Liver (tissue), 9 donors: Measurements from ENCODE around the gene FAM83G. TPM values are rescaled to one million over a fixed set of nuclear protein-coding genes. Genes with fewer than 3 reads are reported as not detected.

Source experiments
- DNase-seq: peaks from one replicate; pipeline ENCODE4 v3.0.0-alpha.2; 2017; ENCODE audit warnings: low spot score
- H3K27ac ChIP-seq, 2 donors: one replicate each; pipeline ENCODE4 v1.7.0; 2013; ENCODE audit warnings: inconsistent platforms in 2 of 2, low read length in 2 of 2, control low read depth in 1 of 2, low read depth in 1 of 2, mild to moderate bottlenecking in 1 of 2
- H3K27me3 ChIP-seq, 4 donors: one replicate each; pipeline versions ENCODE4 v1.6.1 to v1.7.0; 2013; ENCODE audit warnings: low read length in 3 of 4, inconsistent platforms in 1 of 4, mild to moderate bottlenecking in 1 of 4, moderate library complexity in 1 of 4; ENCODE audit not compliant: control insufficient read depth in 4 of 4, insufficient read depth in 4 of 4
- H3K36me3 ChIP-seq, 4 donors: one replicate each; pipeline versions ENCODE4 v1.6.1 to v1.7.0; 2013; ENCODE audit warnings: low read length in 3 of 4, mild to moderate bottlenecking in 3 of 4, low read depth in 1 of 4, moderate library complexity in 1 of 4; ENCODE audit not compliant: control insufficient read depth in 4 of 4, insufficient read depth in 3 of 4
- H3K4me1 ChIP-seq, 4 donors: one replicate each; pipeline versions ENCODE4 v1.6.1 to v1.7.0; 2013; ENCODE audit warnings: low read length in 3 of 4, mild to moderate bottlenecking in 3 of 4, moderate library complexity in 1 of 4; ENCODE audit not compliant: control insufficient read depth in 4 of 4, insufficient read depth in 4 of 4
- H3K4me3 ChIP-seq, 3 donors: one replicate each; pipeline versions ENCODE4 v1.6.1 to v1.7.0; 2013; ENCODE audit warnings: low read length in 3 of 3, control low read depth in 1 of 3, low read depth in 1 of 3, mild to moderate bottlenecking in 1 of 3
- H3K9ac ChIP-seq, 2 donors: one replicate each; pipeline ENCODE4 v1.7.0; 2013; ENCODE audit warnings: low read length in 2 of 2, mild to moderate bottlenecking in 2 of 2, moderate library complexity in 2 of 2, control low read depth in 1 of 2, low read depth in 1 of 2
- H3K9me3 ChIP-seq, 4 donors: one replicate each; pipeline versions ENCODE4 v1.6.1 to v1.7.0; 2013; ENCODE audit warnings: low read length in 3 of 4; ENCODE audit not compliant: control insufficient read depth in 4 of 4
- ATF3 ChIP-seq: IDR thresholded peaks from 2 replicates; pipeline ENCODE4 v1.6.1; 2016; ENCODE audit warnings: antibody characterized with exemption
- EGR1 ChIP-seq, 2 donors: IDR thresholded peaks; 2 replicates each; pipeline ENCODE4 v1.6.1; 2016 to 2018; ENCODE audit warnings: antibody characterized with exemption in 2 of 2, low read depth in 2 of 2
- FOXA1 ChIP-seq: IDR thresholded peaks from 2 replicates; pipeline ENCODE4 v1.6.1; 2016; ENCODE audit warnings: antibody characterized with exemption
- FOXA2 ChIP-seq: IDR thresholded peaks from 2 replicates; pipeline ENCODE4 v1.6.1; 2016; ENCODE audit warnings: antibody characterized with exemption
- GABPA ChIP-seq, 2 donors: IDR thresholded peaks in 1 of 2; conservative IDR thresholded peaks in 1 of 2; 2 replicates each; pipeline ENCODE4 v1.6.1; 2016; ENCODE audit warnings: antibody characterized with exemption in 2 of 2, mild to moderate bottlenecking in 1 of 2, moderate library complexity in 1 of 2
- HNF4A ChIP-seq, 2 donors: conservative IDR thresholded peaks; 2 replicates each; pipeline ENCODE4 v1.6.1; 2016; ENCODE audit warnings: antibody characterized with exemption in 2 of 2, mild to moderate bottlenecking in 2 of 2
- HNF4G ChIP-seq: IDR thresholded peaks from 2 replicates; pipeline ENCODE4 v1.6.1; 2016; ENCODE audit warnings: antibody characterized with exemption
- JUND ChIP-seq, 2 donors: IDR thresholded peaks; 2 replicates each; pipeline ENCODE4 v1.6.1; 2016; ENCODE audit warnings: antibody characterized with exemption in 2 of 2
- MAX ChIP-seq: IDR thresholded peaks from 2 replicates; pipeline ENCODE4 v1.6.1; 2016; ENCODE audit warnings: antibody characterized with exemption
- NR2F2 ChIP-seq: IDR thresholded peaks from 2 replicates; pipeline ENCODE4 v1.6.1; 2016; ENCODE audit warnings: antibody characterized with exemption
- RAD21 ChIP-seq, 2 donors: IDR thresholded peaks; 2 replicates each; pipeline ENCODE4 v1.6.1; 2016; ENCODE audit warnings: antibody characterized with exemption in 2 of 2, mild to moderate bottlenecking in 2 of 2
- RXRA ChIP-seq, 2 donors: IDR thresholded peaks; 2 replicates each; pipeline ENCODE4 v1.6.1; 2017 to 2018; ENCODE audit warnings: antibody characterized with exemption in 2 of 2, mild to moderate bottlenecking in 1 of 2
- SP1 ChIP-seq: IDR thresholded peaks from 2 replicates; pipeline ENCODE4 v1.6.1; 2018; ENCODE audit warnings: antibody characterized with exemption, mild to moderate bottlenecking
- TAF1 ChIP-seq: conservative IDR thresholded peaks from 2 replicates; pipeline ENCODE4 v1.6.1; 2016; ENCODE audit warnings: antibody characterized with exemption, mild to moderate bottlenecking
- WGBS: extraction: QIAGEN DNeasy Blood & Tissue Kit; methylation state at CpG from one replicate; pipeline ENCODE4 v1.1.7; 2013; 5-methylcytosine and 5-hydroxymethylcytosine counted together
- polyA plus RNA-seq, 2 donors: library from polyadenylated mRNA; stranded (reverse) in 1 of 2; unstranded in 1 of 2; fragments of 200-250 nt in 1 of 2; fragments of >200 nt in 1 of 2; fragmentation: Nextera tagmentation in 1 of 2; extraction: Ambion mirVana in 1 of 2; gene quantifications; one replicate each; pipeline versions ENCODE4 v1.2.1 to v1.2.3, GENCODE V29; 2013 to 2015
- total RNA-seq, 2 donors: library from RNA; depleted of rRNA; stranded (reverse); fragments of >200 nt; gene quantifications; one replicate each; pipeline ENCODE4 v1.2.3, GENCODE V29; 2014
- TF ChIP-seq, protein P1 (sequence below): fragments of 150-350 bp; IDR thresholded peaks from 2 replicates; pipeline ENCODE4 v1.5.1; 2017; ENCODE audit warnings: improper control_type of control experiment, low read depth, low read length; ENCODE audit not compliant: missing input control
- TF ChIP-seq, protein P2 (sequence below): IDR thresholded peaks from 2 replicates; pipeline ENCODE4 v1.6.1; 2016; ENCODE audit warnings: antibody characterized with exemption, mild to moderate bottlenecking
- TF ChIP-seq, protein P3 (sequence below): IDR thresholded peaks from 2 replicates; pipeline ENCODE4 v1.6.1; 2016; ENCODE audit warnings: antibody characterized with exemption
- donor health status: healthy.
- donor health status: healthy.
- donor health status: healthy.
- donor health status: healthy.
- donor health status: healthy.

Gene FAM83G
- total and polyA plus RNA-seq, 4 donors = 5.2 to 25.0 (median 11.5) TPM

- H3K27me3 ChIP-seq = no peaks in the 10 kb centered on the region
- no peak overlapping the region for H3K4me3 ChIP-seq
- TF ChIP-seq SP1 (no peak), HNF4A (conservative IDR thresholded peaks at IDR 0.05) (no peak), MAX (no peak), GABPA (IDR thresholded peaks at IDR 0.05 in 1 of 2, conservative IDR thresholded peaks at IDR 0.05 in 1 of 2) (no peak), RXRA (IDR thresholded peaks at IDR 0.05) (no peak), FOXA1 (no peak), EGR1 (IDR thresholded peaks at IDR 0.05; ENCODE audit: low read depth in 2 of 2) (no peak), JUND (IDR thresholded peaks at IDR 0.05) (no peak), FOXA2 (no peak), RAD21 (IDR thresholded peaks at IDR 0.05) (no peak), NR2F2 (no peak), HNF4G (no peak)
- TF ChIP-seq, protein P1, sequence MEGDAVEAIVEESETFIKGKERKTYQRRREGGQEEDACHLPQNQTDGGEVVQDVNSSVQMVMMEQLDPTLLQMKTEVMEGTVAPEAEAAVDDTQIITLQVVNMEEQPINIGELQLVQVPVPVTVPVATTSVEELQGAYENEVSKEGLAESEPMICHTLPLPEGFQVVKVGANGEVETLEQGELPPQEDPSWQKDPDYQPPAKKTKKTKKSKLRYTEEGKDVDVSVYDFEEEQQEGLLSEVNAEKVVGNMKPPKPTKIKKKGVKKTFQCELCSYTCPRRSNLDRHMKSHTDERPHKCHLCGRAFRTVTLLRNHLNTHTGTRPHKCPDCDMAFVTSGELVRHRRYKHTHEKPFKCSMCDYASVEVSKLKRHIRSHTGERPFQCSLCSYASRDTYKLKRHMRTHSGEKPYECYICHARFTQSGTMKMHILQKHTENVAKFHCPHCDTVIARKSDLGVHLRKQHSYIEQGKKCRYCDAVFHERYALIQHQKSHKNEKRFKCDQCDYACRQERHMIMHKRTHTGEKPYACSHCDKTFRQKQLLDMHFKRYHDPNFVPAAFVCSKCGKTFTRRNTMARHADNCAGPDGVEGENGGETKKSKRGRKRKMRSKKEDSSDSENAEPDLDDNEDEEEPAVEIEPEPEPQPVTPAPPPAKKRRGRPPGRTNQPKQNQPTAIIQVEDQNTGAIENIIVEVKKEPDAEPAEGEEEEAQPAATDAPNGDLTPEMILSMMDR = no peak
- TF ChIP-seq, protein P2, sequence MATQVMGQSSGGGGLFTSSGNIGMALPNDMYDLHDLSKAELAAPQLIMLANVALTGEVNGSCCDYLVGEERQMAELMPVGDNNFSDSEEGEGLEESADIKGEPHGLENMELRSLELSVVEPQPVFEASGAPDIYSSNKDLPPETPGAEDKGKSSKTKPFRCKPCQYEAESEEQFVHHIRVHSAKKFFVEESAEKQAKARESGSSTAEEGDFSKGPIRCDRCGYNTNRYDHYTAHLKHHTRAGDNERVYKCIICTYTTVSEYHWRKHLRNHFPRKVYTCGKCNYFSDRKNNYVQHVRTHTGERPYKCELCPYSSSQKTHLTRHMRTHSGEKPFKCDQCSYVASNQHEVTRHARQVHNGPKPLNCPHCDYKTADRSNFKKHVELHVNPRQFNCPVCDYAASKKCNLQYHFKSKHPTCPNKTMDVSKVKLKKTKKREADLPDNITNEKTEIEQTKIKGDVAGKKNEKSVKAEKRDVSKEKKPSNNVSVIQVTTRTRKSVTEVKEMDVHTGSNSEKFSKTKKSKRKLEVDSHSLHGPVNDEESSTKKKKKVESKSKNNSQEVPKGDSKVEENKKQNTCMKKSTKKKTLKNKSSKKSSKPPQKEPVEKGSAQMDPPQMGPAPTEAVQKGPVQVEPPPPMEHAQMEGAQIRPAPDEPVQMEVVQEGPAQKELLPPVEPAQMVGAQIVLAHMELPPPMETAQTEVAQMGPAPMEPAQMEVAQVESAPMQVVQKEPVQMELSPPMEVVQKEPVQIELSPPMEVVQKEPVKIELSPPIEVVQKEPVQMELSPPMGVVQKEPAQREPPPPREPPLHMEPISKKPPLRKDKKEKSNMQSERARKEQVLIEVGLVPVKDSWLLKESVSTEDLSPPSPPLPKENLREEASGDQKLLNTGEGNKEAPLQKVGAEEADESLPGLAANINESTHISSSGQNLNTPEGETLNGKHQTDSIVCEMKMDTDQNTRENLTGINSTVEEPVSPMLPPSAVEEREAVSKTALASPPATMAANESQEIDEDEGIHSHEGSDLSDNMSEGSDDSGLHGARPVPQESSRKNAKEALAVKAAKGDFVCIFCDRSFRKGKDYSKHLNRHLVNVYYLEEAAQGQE = no peak
- no peak for DNase-seq
- no peak overlapping the region for H3K27ac ChIP-seq
- H3K9ac ChIP-seq = no peak overlapping the region
- no peaks in the 10 kb centered on the region for H3K9me3 ChIP-seq
- H3K36me3 ChIP-seq = no peaks in the 10 kb centered on the region
- peaks cover 0 to 21% (median 10%) of the 10 kb centered on the region in 4 donors for H3K4me1 ChIP-seq
- 86% methylated on average over 23 of the region's 23 CpGs for WGBS
Observed at GRCh38 chr17:18963126-18964017, 41.2 kb downstream of the FAM83G start.

GRCh38 chr17:18962494-18962815 is 42.1 kb downstream of the FAM83G start:
- Histone ChIP-seq H3K9me3 (no peaks in the 10 kb centered on the region), H3K9ac (no peak overlapping the region), H3K27me3 (no peaks in the 10 kb centered on the region), H3K36me3 (no peaks in the 10 kb centered on the region), H3K27ac (no peak overlapping the region), H3K4me1 (peaks cover 0 to 16% (median 8%) of the 10 kb centered on the region in 4 donors), H3K4me3 (no peak overlapping the region)
- no peak for DNase-seq
- WGBS = 62% methylated on average over 6 of the region's 6 CpGs
- TF ChIP-seq SP1 (no peak), HNF4A (conservative IDR thresholded peaks at IDR 0.05) (no peak), FOXA1 (no peak), TAF1 (no peak), ATF3 (no peak), EGR1 (IDR thresholded peaks at IDR 0.05; ENCODE audit: low read depth in 2 of 2) (no peak), HNF4G (no peak), RXRA (IDR thresholded peaks at IDR 0.05) (no peak), NR2F2 (no peak), RAD21 (IDR thresholded peaks at IDR 0.05) (no peak), MAX (no peak), FOXA2 (no peak), GABPA (IDR thresholded peaks at IDR 0.05 in 1 of 2, conservative IDR thresholded peaks at IDR 0.05 in 1 of 2) (no peak)
- TF ChIP-seq, protein P1 = no peak
- TF ChIP-seq, protein P3, sequence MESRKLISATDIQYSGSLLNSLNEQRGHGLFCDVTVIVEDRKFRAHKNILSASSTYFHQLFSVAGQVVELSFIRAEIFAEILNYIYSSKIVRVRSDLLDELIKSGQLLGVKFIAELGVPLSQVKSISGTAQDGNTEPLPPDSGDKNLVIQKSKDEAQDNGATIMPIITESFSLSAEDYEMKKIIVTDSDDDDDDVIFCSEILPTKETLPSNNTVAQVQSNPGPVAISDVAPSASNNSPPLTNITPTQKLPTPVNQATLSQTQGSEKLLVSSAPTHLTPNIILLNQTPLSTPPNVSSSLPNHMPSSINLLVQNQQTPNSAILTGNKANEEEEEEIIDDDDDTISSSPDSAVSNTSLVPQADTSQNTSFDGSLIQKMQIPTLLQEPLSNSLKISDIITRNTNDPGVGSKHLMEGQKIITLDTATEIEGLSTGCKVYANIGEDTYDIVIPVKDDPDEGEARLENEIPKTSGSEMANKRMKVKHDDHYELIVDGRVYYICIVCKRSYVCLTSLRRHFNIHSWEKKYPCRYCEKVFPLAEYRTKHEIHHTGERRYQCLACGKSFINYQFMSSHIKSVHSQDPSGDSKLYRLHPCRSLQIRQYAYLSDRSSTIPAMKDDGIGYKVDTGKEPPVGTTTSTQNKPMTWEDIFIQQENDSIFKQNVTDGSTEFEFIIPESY = no peak
